Right lobe of liver (tissue), 6 donors: ENCODE measurements around the gene INAFM2. TPM values are rescaled to one million over a fixed set of nuclear protein-coding genes. Genes with fewer than 3 reads are reported as not detected.

Experiments
- ATAC-seq, 4 donors: fragments of 200-7000 bp; cut with Tn5 transposase; one replicate each; pipeline ENCODE4 v1.9.1; 2020; ENCODE audit warnings: mild to moderate bottlenecking in 4 of 4, moderate library complexity in 4 of 4
- DNase-seq, 3 donors: peaks; one replicate each; pipeline ENCODE4 v3.0.0-alpha.2; 2020
- H3K27ac ChIP-seq, 3 donors: fragments of 200-600 bp; one replicate each; pipeline ENCODE4 v1.8.0; 2022
- H3K27me3 ChIP-seq, 2 donors: fragments of 200-600 bp; one replicate each; pipeline ENCODE4 v1.8.0; 2022
- H3K36me3 ChIP-seq, 4 donors: fragments of 200-600 bp; sonication (generic) in 1 of 4; one replicate each; pipeline versions ENCODE4 v1.5.1 to v1.8.0; 2017 to 2022; ENCODE audit warnings: control low read depth in 1 of 4
- H3K4me1 ChIP-seq, 4 donors: fragments of 200-600 bp; sonication (generic) in 1 of 4; one replicate each; pipeline versions ENCODE4 v1.5.1 to v1.8.0; 2017 to 2022; ENCODE audit warnings: control low read depth in 1 of 4
- H3K4me3 ChIP-seq, 3 donors: fragments of 200-600 bp; one replicate each; pipeline ENCODE4 v1.8.0; 2022
- H3K9me3 ChIP-seq, 4 donors: fragments of 200-600 bp; sonication (generic) in 1 of 4; one replicate each; pipeline versions ENCODE4 v1.5.1 to v1.8.0; 2017 to 2022; ENCODE audit warnings: control low read depth in 1 of 4
- POLR2A ChIP-seq: fragments of 450-650 bp; IDR thresholded peaks from one replicate; pipeline ENCODE4 v1.6.1; 2017; ENCODE audit warnings: antibody characterized with exemption, mild to moderate bottlenecking
- WGBS: methylation state at CpG from one replicate; pipeline ENCODE4 v1.1.6; 2018; ENCODE audit warnings: low coverage, low lambda C conversion rate; ENCODE audit not compliant: insufficient coverage; ENCODE audit errors: missing lambda C conversion rate; 5-methylcytosine and 5-hydroxymethylcytosine counted together
- intact Hi-C, 2 donors: fragments of 100-400 bp; cut with DNase I; formaldehyde crosslinking; loops; one replicate each; pipeline versions ENCODE4 v1.11.2 to v1.14.1; 2022
- total RNA-seq, 6 experiments: library from RNA; depleted of rRNA in 2 of 6; stranded (reverse); fragments of >200 nt in 2 of 6; fragmentation: NEBNext Ultra II Directional in 3 of 6; extraction: Animal tissue kit (Norgen Biotek cat#: 25700) in 3 of 6; gene quantifications; one replicate each; pipeline versions ENCODE4 v1.1.0 to v1.2.4, GENCODE V29; 2016 to 2023
- TF ChIP-seq, protein P1 (sequence below), 4 donors: fragments of 200-600 bp in 3 of 4; fragments of 450-650 bp in 1 of 4; IDR thresholded peaks; one replicate each; pipeline versions ENCODE4 v1.5.1 to v1.8.0; 2016 to 2022; ENCODE audit warnings: antibody characterized with exemption in 4 of 4, mild to moderate bottlenecking in 2 of 4
- donor health status: DM: no; HTN: yes; CAD: no.
- donor health status: DM: no; HTN: no; CAD: no.
- donor health status: DM: no; HTN: no; CAD: no.
- donor health status: DM: no; HTN: yes; CAD: no.
- donor health status: DM: no; HTN: yes; CAD: no.

The INAFM2 gene
- total RNA-seq, 6 experiments from 2014 or later, result 4.6 to 8.7 (median 5.8) TPM

DNA sequence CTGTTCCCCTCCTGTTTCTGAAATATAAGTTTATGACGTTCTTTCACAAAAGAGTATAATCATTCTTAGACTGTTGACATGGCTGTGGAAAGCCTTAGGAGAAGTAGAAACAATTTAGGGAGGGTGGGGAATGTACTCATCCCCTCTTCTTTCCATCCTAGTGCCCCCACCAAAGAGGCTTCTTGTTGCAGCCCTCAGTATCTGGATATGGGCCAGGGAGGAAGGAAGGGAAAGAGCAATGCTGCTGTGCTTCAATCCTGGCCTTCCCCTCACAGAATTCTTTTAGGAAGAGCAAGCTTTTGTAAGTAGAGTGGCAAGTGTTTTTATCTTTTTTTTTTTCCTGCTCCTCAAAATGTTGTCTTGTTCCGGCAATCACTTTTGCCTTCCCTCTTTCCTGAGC is 1.7 kb downstream of the INAFM2 start:
- Histone ChIP-seq H3K27ac (peak overlapping the region in 2 of 3 donors; percentile 18 to 75), H3K4me1 (peaks cover 0 to 8% (median 0%) of the 10 kb centered on the region in 4 donors), H3K4me3 (peak overlapping the region in 2 of 3 donors; percentile 67 to 69), H3K36me3 (no peaks in the 10 kb centered on the region), H3K27me3 (no peaks in the 10 kb centered on the region), H3K9me3 (no peaks in the 10 kb centered on the region)
- ATAC-seq (no peak), DNase-seq (no peak)
- intact Hi-C loops, result no loop called here
- WGBS, result 74% methylated on average over 2 of the region's 2 CpGs
- TF ChIP-seq, protein P1, sequence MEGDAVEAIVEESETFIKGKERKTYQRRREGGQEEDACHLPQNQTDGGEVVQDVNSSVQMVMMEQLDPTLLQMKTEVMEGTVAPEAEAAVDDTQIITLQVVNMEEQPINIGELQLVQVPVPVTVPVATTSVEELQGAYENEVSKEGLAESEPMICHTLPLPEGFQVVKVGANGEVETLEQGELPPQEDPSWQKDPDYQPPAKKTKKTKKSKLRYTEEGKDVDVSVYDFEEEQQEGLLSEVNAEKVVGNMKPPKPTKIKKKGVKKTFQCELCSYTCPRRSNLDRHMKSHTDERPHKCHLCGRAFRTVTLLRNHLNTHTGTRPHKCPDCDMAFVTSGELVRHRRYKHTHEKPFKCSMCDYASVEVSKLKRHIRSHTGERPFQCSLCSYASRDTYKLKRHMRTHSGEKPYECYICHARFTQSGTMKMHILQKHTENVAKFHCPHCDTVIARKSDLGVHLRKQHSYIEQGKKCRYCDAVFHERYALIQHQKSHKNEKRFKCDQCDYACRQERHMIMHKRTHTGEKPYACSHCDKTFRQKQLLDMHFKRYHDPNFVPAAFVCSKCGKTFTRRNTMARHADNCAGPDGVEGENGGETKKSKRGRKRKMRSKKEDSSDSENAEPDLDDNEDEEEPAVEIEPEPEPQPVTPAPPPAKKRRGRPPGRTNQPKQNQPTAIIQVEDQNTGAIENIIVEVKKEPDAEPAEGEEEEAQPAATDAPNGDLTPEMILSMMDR (IDR thresholded peaks at IDR 0.05), result no peak
- TF ChIP-seq POLR2A, result no peak

DNA sequence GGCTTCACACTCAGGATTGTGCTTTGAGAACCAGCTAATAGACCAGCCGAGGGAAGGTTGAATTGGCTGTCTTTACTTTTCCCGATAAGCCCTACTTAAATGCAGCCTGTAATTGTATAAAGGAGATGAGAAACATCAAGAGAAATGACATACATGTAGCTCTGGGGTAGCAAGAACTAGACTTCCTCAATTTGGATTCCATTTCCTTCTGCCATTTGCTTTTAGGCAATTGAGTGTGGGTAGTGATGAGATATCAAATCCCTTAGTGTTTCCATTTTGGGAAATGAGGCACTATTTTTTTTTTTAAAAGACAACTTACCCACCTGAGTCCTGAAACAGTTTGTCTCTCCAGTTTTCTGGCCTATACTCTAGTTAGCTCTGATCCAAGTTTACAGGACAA is 2.2 kb downstream of the INAFM2 start:
- H3K4me3 ChIP-seq, result no peak overlapping the region
- DNase-seq (no peak), ATAC-seq (no peak)
- no peak for TF ChIP-seq POLR2A
- TF ChIP-seq, protein P1 (IDR thresholded peaks at IDR 0.05), result no peak
- H3K9me3 ChIP-seq, result no peaks in the 10 kb centered on the region
- 71% methylated on average over 2 of the region's 2 CpGs for WGBS
- no peaks in the 10 kb centered on the region for H3K36me3 ChIP-seq
- intact Hi-C loops, result no loop called here
- H3K4me1 ChIP-seq, result peaks cover 0 to 8% (median 0%) of the 10 kb centered on the region in 4 donors
- peak overlapping the region in 1 of 3 donors; percentile 18 for H3K27ac ChIP-seq
- H3K27me3 ChIP-seq, result no peaks in the 10 kb centered on the region

DNA sequence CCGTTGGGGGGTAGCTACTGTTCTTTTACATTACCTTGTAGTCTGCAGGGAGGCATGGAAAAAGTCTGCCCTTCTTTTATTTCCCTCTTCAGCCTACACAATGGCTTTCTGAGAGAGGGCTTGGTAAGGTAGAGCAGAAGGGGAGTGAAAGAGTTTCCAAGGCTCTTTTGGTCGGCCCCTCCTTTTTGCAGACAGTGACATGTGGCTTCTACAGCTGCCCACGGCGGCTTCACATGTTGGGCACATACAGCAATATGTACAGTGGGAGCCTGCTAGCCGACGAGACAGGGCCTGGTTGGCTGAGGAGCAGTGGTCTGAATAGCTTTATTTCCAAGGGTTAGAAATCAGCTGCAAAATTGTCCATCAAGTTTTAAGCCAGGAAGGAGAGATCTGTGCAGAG is 4.0 kb downstream of the INAFM2 start:
- H3K27me3 ChIP-seq, result no peaks in the 10 kb centered on the region
- no peak overlapping the region for H3K4me3 ChIP-seq
- no peaks in the 10 kb centered on the region for H3K36me3 ChIP-seq
- H3K27ac ChIP-seq, result no peak overlapping the region
- DNase-seq (no peak), ATAC-seq (no peak)
- WGBS, result 72% methylated on average over 6 of the region's 6 CpGs
- peaks cover 0 to 8% (median 0%) of the 10 kb centered on the region in 4 donors for H3K4me1 ChIP-seq
- intact Hi-C loops, result no loop called here
- no peaks in the 10 kb centered on the region for H3K9me3 ChIP-seq
- TF ChIP-seq, protein P1 (IDR thresholded peaks at IDR 0.05), result no peak
- no peak for TF ChIP-seq POLR2A

DNA sequence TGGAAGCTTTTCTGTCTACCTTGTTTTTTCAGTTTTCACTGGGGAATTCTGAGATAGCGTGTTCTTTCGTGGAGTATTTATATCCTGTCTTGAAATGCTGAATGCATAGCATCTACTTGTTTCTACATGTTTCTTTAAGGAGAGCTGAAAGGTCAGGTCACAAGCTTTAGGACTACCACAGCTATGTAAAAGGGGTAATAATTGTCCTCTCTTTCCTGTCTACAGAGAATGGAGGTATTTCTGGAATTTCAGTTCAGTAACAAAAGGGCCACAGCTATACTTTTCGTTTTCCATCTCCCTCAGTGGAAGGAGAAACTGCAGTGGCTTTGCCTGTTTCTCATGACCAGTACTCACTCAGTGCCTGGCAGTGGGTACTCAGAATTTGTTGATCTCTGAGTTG is 4.7 kb downstream of the INAFM2 start:
- no peaks in the 10 kb centered on the region for H3K27me3 ChIP-seq
- intact Hi-C loops, result no loop called here
- 38% methylated on average over 3 of the region's 3 CpGs for WGBS
- DNase-seq (no peak), ATAC-seq (no peak)
- H3K27ac ChIP-seq, result no peak overlapping the region
- H3K36me3 ChIP-seq, result no peaks in the 10 kb centered on the region
- H3K9me3 ChIP-seq, result no peaks in the 10 kb centered on the region
- peaks cover 0 to 5% (median 0%) of the 10 kb centered on the region in 4 donors for H3K4me1 ChIP-seq
- H3K4me3 ChIP-seq, result no peak overlapping the region
- TF ChIP-seq, protein P1 (IDR thresholded peaks at IDR 0.05), result no peak
- TF ChIP-seq POLR2A, result no peak

DNA sequence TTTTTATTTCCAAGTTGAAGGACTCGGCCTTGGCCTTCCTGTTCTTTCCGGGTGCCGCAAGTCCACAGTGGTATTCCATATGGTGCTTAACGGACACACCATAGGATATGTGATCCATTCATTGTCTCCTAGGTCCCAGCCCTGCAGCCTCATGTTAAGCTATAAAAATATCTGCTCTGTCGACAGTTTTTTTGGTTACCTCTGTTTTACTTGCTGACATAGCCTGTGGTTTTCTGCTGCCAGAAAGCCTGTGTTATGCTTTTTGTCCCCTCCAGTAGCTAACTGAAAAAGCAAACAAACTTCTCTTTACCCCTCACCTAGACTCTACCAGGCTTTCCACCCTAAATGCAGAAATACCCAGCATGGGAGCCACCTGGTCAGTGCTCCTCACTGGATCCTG is 5.3 kb downstream of the INAFM2 start:
- WGBS, result 80% methylated on average over 5 of the region's 5 CpGs
- H3K4me1 ChIP-seq, result peaks cover 0 to 5% (median 0%) of the 10 kb centered on the region in 4 donors
- H3K27me3 ChIP-seq, result no peaks in the 10 kb centered on the region
- H3K27ac ChIP-seq, result no peak overlapping the region
- H3K9me3 ChIP-seq, result no peaks in the 10 kb centered on the region
- ATAC-seq (no peak), DNase-seq (no peak)
- intact Hi-C loops, result no loop called here
- TF ChIP-seq, protein P1 (IDR thresholded peaks at IDR 0.05), result no peak
- TF ChIP-seq POLR2A, result no peak
- H3K4me3 ChIP-seq, result no peak overlapping the region
- H3K36me3 ChIP-seq, result no peaks in the 10 kb centered on the region
